COR-L47 (cell line): ENCODE measurements around the gene FGF19.
A peak's percentile ranks its signal among the peaks of the same experiment; 100 is the strongest.
"Not testable (repeated sequence)": the region's sequence is repeated elsewhere in the genome, so short reads cannot be mapped to it uniquely, and the experiment has no call there.

Source experiments
- DNase-seq: peaks from one replicate; lab custom pipeline; 2025; lab: John Stamatoyannopoulos, UW

FGF19 gene

GRCh38 chr11:69695995-69696394 is 7.8 kb downstream of the FGF19 start:
- not testable (repeated sequence) for DNase-seq

GRCh38 chr11:69695581-69695980 is 8.2 kb downstream of the FGF19 start:
- DNase-seq: no peak

GRCh38 chr11:69694781-69695180 is 9.0 kb downstream of the FGF19 start:
- no peak for DNase-seq

GRCh38 chr11:69692422-69692821 is 11.4 kb downstream of the FGF19 start:
- no peak for DNase-seq

- DNase-seq: no peak
These were observed 12.4 kb downstream of the FGF19 start for GRCh38 chr11:69691463-69691862.

- no peak for DNase-seq
These were observed 14.1 kb downstream of the FGF19 start for GRCh38 chr11:69689484-69690319.

GRCh38 chr11:69687969-69688771 is 15.7 kb downstream of the FGF19 start:
- not testable (repeated sequence) for DNase-seq

- DNase-seq: no peak
These were observed 17.0 kb downstream of the FGF19 start for GRCh38 chr11:69686856-69687255.

GRCh38 chr11:69686452-69686851 is 17.4 kb downstream of the FGF19 start:
- no peak for DNase-seq

- DNase-seq: no peak
These were observed 18.5 kb downstream of the FGF19 start for GRCh38 chr11:69685348-69685747.

- DNase-seq: no peak
These were observed 19.2 kb downstream of the FGF19 start for GRCh38 chr11:69684651-69685050.

- DNase-seq: peak; percentile 33
These were observed 20.0 kb downstream of the FGF19 start for GRCh38 chr11:69683764-69684333.

- DNase-seq: no peak
These were observed 21.0 kb downstream of the FGF19 start for GRCh38 chr11:69682681-69683326.

GRCh38 chr11:69682221-69682620 is 21.6 kb downstream of the FGF19 start:
- no peak for DNase-seq

- DNase-seq: no peak
These were observed 23.1 kb downstream of the FGF19 start for GRCh38 chr11:69680688-69681087.

GRCh38 chr11:69677749-69678148 is 26.1 kb downstream of the FGF19 start:
- no peak for DNase-seq

- DNase-seq: peak; percentile 92
These were observed 28.7 kb downstream of the FGF19 start, which contains the start of gene LTO1 for GRCh38 chr11:69674886-69675714. TSS of gene LTO1 (minus strand) at chr11:69675353. CDS start at chr11:69675239, 114 bp downstream.

GRCh38 chr11:69674267-69674885 is 29.4 kb downstream of the FGF19 start:
- peak; percentile 26 for DNase-seq

- DNase-seq: no peak
These were observed 31.9 kb downstream of the FGF19 start for GRCh38 chr11:69671734-69672465.
